Kidney (tissue), 14 donors: ENCODE measurements around the gene DNAI1. TPM values are rescaled to one million over a fixed set of nuclear protein-coding genes. Genes with fewer than 3 reads are reported as not detected.
"Not testable (repeated sequence)": the region's sequence is repeated elsewhere in the genome, so short reads cannot be mapped to it uniquely, and the experiment has no call there.

Source experiments
- DNase-seq, 5 donors: peaks; one replicate each; pipeline ENCODE4 v3.0.0-alpha.2; 2013 to 2020
- FAIRE-seq: peaks from 2 replicates; lab custom pipeline; 2012; peaks lifted over from hg19 to GRCh38; lab: Jason Lieb, UNC
- H3K27ac ChIP-seq, 2 donors: one replicate each; pipeline ENCODE4 v1.7.0; 2013; ENCODE audit warnings: low read depth in 2 of 2, low read length in 2 of 2, inconsistent platforms in 1 of 2
- H3K27me3 ChIP-seq: one replicate; pipeline ENCODE4 v1.7.1; 2013; ENCODE audit warnings: low read length, inconsistent platforms; ENCODE audit not compliant: control insufficient read depth, insufficient read depth
- H3K36me3 ChIP-seq, 3 donors: one replicate each; pipeline versions ENCODE4 v1.7.0 to v1.7.1; 2013; ENCODE audit warnings: low read length in 3 of 3, control low read depth in 1 of 3, inconsistent platforms in 1 of 3; ENCODE audit not compliant: insufficient read depth in 3 of 3, control insufficient read depth in 2 of 3
- H3K4me1 ChIP-seq, 3 donors: one replicate each; pipeline versions ENCODE4 v1.7.0 to v1.7.1; 2013; ENCODE audit warnings: low read length in 3 of 3, inconsistent platforms in 1 of 3, low read depth in 1 of 3; ENCODE audit not compliant: control insufficient read depth in 2 of 3, insufficient read depth in 2 of 3
- H3K4me3 ChIP-seq, 3 donors: one replicate each; pipeline versions ENCODE4 v1.7.0 to v1.8.1; 2013; ENCODE audit warnings: low read length in 3 of 3, control low read depth in 1 of 3, inconsistent platforms in 1 of 3
- H3K9ac ChIP-seq, 3 donors: one replicate each; pipeline versions ENCODE4 v1.7.0 to v1.7.1; 2013; ENCODE audit warnings: low read length in 3 of 3, control low read depth in 1 of 3, inconsistent platforms in 1 of 3
- H3K9me3 ChIP-seq, 3 donors: one replicate each; pipeline versions ENCODE4 v1.7.0 to v1.7.1; 2013; ENCODE audit warnings: low read length in 3 of 3, control low read depth in 1 of 3, inconsistent platforms in 1 of 3; ENCODE audit not compliant: control insufficient read depth in 2 of 3, insufficient read depth in 1 of 3
- intact Hi-C: fragments of 100-400 bp; cut with DNase I; formaldehyde crosslinking; loops from one replicate; pipeline ENCODE4 v1.11.1; 2022
- polyA plus RNA-seq: library from polyadenylated mRNA; stranded (reverse); fragments of 350-450 nt; fragmentation: Illumina TruSeq; extraction: RNeasy Lipid Tissue Mini Kit (QIAGEN cat#74804); gene quantifications from one replicate; pipeline ENCODE4 v1.2.3, GENCODE V29; 2014; ENCODE audit warnings: low read depth, low replicate concordance; ENCODE audit not compliant: insufficient read depth
- total RNA-seq: library from RNA; stranded (reverse); fragmentation: NEBNext Ultra II Directional; extraction: Animal tissue kit (Norgen Biotek cat#: 25700); gene quantifications from one replicate; pipeline ENCODE4 v1.2.1, GENCODE V29; 2021
- TF ChIP-seq, protein P1 (sequence below): IDR thresholded peaks from 3 replicates; pipeline ENCODE4 v1.5.1; 2012; ENCODE audit warnings: mild to moderate bottlenecking, moderate library complexity, borderline replicate concordance; ENCODE audit not compliant: insufficient read depth; ENCODE audit errors: extremely low read depth
- donor health status: control.
- donor health status: control.
- donor health status: control.
- donor health status: control.
- donor health status: control.
- donor health status: DM: yes; HTN: yes; CAD: no.
- donor health status: Normal renal cell carcinoma (clear cell type).

Gene DNAI1
- total and polyA plus RNA-seq, 2 donors from 2014 or later = 2.4 to 3.0 TPM

DNA sequence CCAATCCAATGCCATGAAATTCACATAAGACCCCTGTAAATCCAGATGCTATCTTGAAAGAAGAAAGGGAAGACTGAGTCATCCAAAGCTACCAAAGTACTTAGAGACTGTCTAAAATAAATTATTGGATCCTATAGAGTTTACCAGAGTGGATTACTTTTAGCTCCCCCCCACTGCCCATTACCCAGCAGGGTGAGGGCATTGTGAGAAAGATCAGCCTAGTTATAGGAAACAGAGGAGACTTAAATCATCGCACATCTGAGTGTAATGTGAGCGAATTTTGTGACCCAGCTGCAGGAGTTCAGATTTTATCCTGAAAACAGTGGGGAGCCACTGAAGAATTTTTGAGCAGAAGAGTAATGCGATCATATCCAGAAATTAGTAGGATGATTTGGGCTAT, 65.7 kb downstream of the DNAI1 start:
- FAIRE-seq = no peak
- TF ChIP-seq, protein P1, sequence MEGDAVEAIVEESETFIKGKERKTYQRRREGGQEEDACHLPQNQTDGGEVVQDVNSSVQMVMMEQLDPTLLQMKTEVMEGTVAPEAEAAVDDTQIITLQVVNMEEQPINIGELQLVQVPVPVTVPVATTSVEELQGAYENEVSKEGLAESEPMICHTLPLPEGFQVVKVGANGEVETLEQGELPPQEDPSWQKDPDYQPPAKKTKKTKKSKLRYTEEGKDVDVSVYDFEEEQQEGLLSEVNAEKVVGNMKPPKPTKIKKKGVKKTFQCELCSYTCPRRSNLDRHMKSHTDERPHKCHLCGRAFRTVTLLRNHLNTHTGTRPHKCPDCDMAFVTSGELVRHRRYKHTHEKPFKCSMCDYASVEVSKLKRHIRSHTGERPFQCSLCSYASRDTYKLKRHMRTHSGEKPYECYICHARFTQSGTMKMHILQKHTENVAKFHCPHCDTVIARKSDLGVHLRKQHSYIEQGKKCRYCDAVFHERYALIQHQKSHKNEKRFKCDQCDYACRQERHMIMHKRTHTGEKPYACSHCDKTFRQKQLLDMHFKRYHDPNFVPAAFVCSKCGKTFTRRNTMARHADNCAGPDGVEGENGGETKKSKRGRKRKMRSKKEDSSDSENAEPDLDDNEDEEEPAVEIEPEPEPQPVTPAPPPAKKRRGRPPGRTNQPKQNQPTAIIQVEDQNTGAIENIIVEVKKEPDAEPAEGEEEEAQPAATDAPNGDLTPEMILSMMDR = no peak
- intact Hi-C loops = no loop called here

DNA sequence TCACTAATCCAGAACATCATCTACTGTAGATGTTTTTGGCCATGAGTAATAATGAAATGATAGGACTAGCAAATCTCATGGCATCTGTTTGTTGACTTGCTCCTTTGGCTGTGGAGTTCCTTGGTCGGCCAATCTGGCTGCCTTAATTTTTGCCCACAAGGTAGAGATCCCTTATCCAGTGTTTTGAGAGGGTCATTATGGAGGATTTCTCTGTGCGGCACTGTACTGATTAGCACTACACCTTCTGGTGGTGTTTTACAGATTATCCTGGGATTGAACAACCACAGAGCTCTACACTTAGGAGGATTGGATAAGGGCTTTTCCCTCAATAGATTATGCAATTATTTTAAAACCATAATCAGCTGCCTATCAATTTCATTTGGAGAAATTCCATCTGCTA, 67.4 kb downstream of the DNAI1 start:
- intact Hi-C loops = no loop called here
- no peak for DNase-seq
- Histone ChIP-seq H3K27me3 (peaks cover 2% of the 10 kb centered on the region), H3K27ac (no peak overlapping the region), H3K36me3 (no peaks in the 10 kb centered on the region), H3K4me3 (no peak overlapping the region), H3K4me1 (peaks cover 0 to 8% (median 0%) of the 10 kb centered on the region in 3 donors), H3K9me3 (no peaks in the 10 kb centered on the region), H3K9ac (no peak overlapping the region)
- FAIRE-seq = no peak
- TF ChIP-seq, protein P1 = no peak

More for the DNA sequence above, 65.7 kb downstream of the DNAI1 start:
- no peak for DNase-seq
- Histone ChIP-seq H3K9me3 (no peaks in the 10 kb centered on the region), H3K36me3 (no peaks in the 10 kb centered on the region), H3K4me3 (no peak overlapping the region), H3K9ac (no peak overlapping the region), H3K27me3 (peaks cover 2% of the 10 kb centered on the region), H3K27ac (no peak overlapping the region), H3K4me1 (peaks cover 0 to 8% (median 0%) of the 10 kb centered on the region in 3 donors)

DNA sequence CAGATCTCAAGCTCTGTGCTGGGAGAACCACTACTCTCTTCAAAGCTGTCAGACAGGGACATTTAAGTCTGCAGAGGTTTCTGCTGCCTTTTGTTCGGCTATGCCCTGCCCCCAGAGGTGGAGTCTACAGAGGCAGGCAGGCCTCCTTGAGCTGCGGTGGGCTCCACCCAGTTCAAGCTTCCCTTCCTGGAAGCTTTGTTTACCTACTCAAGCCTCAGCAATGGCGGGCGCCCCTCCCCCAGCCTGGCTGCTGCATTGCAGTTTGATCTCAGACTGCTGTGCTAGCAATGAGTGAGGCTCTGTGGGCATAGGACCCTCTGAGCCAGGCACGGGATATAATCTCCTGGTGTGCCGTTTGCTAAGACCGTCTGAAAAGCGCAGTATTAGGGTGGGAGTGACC, 73.4 kb downstream of the DNAI1 start:
- H3K4me3 ChIP-seq, H3K36me3 ChIP-seq, DNase-seq, FAIRE-seq, H3K27me3 ChIP-seq, H3K9me3 ChIP-seq, H3K27ac ChIP-seq, H3K4me1 ChIP-seq, intact Hi-C loops, H3K9ac ChIP-seq: not testable (repeated sequence)

DNA sequence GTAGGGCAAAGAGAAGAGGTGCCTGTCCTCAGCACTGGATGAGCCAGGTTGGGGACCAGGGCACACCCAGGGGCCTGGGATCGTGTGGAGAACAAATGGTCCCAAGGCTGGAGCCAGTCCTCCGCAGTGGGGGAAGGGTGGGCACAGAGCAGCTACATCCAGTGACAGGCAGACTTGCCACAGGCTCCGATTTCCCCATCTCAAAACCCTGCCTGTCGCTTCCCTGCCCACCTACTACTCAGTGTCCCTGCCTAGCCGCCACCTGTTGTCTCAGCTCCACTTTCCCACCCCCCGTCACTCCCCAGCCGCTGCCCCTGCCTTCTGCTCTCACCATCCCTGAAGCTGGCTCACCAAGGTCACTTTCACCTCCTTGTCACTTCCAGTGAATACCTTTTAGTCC, 78.1 kb downstream of the DNAI1 start:
- H3K4me3 ChIP-seq = no peak overlapping the region
- DNase-seq (no peak), FAIRE-seq (no peak)
- H3K36me3 ChIP-seq = no peaks in the 10 kb centered on the region
- H3K9me3 ChIP-seq = no peaks in the 10 kb centered on the region
- TF ChIP-seq, protein P1 = no peak
- no peak overlapping the region for H3K9ac ChIP-seq
- intact Hi-C loops = no loop called here
- no peaks in the 10 kb centered on the region for H3K4me1 ChIP-seq
- H3K27ac ChIP-seq = no peak overlapping the region
- H3K27me3 ChIP-seq = no peaks in the 10 kb centered on the region
